Fibroblast of lung (primary cell): Measurements from ENCODE around the gene ANKRD10.
"Not testable (repeated sequence)": the region's sequence is repeated elsewhere in the genome, so short reads cannot be mapped to it uniquely, and the experiment has no call there.

Experiments
- EZH2 ChIP-seq: IDR thresholded peaks from 2 replicates; pipeline ENCODE4 v1.5.1; 2012; ENCODE audit warnings: low read length, control low read depth, mild to moderate bottlenecking; ENCODE audit errors: missing control alignments
- TF ChIP-seq, protein P1 (sequence below), 2 donors: IDR thresholded peaks in 1 of 2; conservative IDR thresholded peaks in 1 of 2; 1 replicate in 1 of 2; 2 replicates in 1 of 2; pipeline ENCODE4 v1.5.1; 2011 to 2012; ENCODE audit warnings: low read length in 2 of 2, control low read depth in 1 of 2, inconsistent platforms in 1 of 2, low read depth in 1 of 2, mild to moderate bottlenecking in 1 of 2

DNA sequence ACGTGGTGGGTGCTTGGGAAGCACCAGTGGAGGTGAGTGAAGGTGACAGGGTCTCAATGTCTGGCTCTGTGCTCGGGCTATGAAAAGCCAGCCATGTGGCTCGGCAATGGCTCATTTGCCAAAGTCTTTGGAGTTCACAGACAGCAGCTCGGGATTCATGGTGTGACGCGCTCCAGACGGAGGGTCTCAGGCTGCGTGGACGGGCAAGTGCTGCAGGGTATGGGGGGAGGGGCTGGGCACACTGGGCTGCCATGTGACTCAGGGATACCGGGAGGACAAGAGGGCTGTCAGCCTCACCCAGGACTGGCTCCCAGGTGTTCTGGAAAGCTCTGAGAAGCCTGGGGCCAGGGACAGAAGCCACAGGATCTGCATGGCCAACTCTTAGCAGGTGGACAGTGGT lies 32.5 kb upstream of the ANKRD10 start:
- TF ChIP-seq, protein P1, sequence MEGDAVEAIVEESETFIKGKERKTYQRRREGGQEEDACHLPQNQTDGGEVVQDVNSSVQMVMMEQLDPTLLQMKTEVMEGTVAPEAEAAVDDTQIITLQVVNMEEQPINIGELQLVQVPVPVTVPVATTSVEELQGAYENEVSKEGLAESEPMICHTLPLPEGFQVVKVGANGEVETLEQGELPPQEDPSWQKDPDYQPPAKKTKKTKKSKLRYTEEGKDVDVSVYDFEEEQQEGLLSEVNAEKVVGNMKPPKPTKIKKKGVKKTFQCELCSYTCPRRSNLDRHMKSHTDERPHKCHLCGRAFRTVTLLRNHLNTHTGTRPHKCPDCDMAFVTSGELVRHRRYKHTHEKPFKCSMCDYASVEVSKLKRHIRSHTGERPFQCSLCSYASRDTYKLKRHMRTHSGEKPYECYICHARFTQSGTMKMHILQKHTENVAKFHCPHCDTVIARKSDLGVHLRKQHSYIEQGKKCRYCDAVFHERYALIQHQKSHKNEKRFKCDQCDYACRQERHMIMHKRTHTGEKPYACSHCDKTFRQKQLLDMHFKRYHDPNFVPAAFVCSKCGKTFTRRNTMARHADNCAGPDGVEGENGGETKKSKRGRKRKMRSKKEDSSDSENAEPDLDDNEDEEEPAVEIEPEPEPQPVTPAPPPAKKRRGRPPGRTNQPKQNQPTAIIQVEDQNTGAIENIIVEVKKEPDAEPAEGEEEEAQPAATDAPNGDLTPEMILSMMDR (conservative IDR thresholded peaks at IDR 0.05 in 1 of 2, IDR thresholded peaks at IDR 0.05 in 1 of 2; ENCODE audit: low read depth in 1 of 2, low read length in 2 of 2): not testable (repeated sequence)
- not testable (repeated sequence) for TF ChIP-seq EZH2
